ENCODE data around the gene ACD. TPM values are rescaled to one million over a fixed set of nuclear protein-coding genes. Genes with fewer than 3 reads are reported as not detected.

The ACD gene
- total RNA-seq, 1 experiment from 2014 or later: 41.3 TPM

DNA sequence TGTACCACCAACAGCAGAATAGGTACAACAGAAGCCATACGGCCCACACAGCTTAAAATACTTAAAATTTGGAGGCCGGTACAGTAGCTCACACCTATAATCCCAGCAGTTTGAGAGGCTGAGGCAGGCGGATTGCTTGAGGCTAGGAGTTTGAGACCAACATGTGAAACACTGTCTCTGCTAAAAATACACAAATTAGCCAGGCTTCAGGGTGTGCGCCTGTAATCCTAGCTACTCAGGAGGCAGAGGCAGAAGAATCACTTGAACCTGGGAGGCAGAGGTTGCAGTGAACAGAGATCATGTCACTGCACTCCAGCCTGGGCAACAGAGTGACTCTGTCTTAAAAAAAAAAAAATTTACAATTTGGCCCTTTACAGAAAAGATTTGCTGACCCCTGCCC is 42.1 kb upstream of the ACD start:
- no peaks in the 10 kb centered on the region for H3K27me3 Mint-ChIP-seq (ENCODE audit: low read depth)
- H3K36me3 Mint-ChIP-seq: peaks cover 3% of the 10 kb centered on the region; the same call in 1 of the 2 replicates
- DNase-seq (ENCODE audit: low spot score): no peak
- TF ChIP-seq NFATC4 (CRISPR knock-in tag; IDR thresholded peaks at IDR 0.05): no peak
- TF ChIP-seq SOX15 (CRISPR knock-in tag; IDR thresholded peaks at IDR 0.05): no peak
- TF ChIP-seq, protein P1, sequence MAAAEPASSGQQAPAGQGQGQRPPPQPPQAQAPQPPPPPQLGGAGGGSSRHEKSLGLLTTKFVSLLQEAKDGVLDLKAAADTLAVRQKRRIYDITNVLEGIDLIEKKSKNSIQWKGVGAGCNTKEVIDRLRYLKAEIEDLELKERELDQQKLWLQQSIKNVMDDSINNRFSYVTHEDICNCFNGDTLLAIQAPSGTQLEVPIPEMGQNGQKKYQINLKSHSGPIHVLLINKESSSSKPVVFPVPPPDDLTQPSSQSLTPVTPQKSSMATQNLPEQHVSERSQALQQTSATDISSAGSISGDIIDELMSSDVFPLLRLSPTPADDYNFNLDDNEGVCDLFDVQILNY (CRISPR knock-in tag; IDR thresholded peaks at IDR 0.05): no peak
- TF ChIP-seq ELF4 (CRISPR knock-in tag; IDR thresholded peaks at IDR 0.05; ENCODE audit: low read depth): no peak
- TF ChIP-seq, protein P2, sequence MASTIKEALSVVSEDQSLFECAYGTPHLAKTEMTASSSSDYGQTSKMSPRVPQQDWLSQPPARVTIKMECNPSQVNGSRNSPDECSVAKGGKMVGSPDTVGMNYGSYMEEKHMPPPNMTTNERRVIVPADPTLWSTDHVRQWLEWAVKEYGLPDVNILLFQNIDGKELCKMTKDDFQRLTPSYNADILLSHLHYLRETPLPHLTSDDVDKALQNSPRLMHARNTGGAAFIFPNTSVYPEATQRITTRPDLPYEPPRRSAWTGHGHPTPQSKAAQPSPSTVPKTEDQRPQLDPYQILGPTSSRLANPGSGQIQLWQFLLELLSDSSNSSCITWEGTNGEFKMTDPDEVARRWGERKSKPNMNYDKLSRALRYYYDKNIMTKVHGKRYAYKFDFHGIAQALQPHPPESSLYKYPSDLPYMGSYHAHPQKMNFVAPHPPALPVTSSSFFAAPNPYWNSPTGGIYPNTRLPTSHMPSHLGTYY (CRISPR knock-in tag; IDR thresholded peaks at IDR 0.05): no peak
- TF ChIP-seq ETV6 (CRISPR knock-in tag; IDR thresholded peaks at IDR 0.05): no peak
- no peak for TF ChIP-seq SMAD4 (CRISPR knock-in tag; IDR thresholded peaks at IDR 0.05)
- TF ChIP-seq RELA (CRISPR knock-in tag; IDR thresholded peaks at IDR 0.05; ENCODE audit: borderline replicate concordance): no peak
- TF ChIP-seq, protein P3, sequence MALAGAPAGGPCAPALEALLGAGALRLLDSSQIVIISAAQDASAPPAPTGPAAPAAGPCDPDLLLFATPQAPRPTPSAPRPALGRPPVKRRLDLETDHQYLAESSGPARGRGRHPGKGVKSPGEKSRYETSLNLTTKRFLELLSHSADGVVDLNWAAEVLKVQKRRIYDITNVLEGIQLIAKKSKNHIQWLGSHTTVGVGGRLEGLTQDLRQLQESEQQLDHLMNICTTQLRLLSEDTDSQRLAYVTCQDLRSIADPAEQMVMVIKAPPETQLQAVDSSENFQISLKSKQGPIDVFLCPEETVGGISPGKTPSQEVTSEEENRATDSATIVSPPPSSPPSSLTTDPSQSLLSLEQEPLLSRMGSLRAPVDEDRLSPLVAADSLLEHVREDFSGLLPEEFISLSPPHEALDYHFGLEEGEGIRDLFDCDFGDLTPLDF (CRISPR knock-in tag; IDR thresholded peaks at IDR 0.05): no peak
- TF ChIP-seq, protein P4, sequence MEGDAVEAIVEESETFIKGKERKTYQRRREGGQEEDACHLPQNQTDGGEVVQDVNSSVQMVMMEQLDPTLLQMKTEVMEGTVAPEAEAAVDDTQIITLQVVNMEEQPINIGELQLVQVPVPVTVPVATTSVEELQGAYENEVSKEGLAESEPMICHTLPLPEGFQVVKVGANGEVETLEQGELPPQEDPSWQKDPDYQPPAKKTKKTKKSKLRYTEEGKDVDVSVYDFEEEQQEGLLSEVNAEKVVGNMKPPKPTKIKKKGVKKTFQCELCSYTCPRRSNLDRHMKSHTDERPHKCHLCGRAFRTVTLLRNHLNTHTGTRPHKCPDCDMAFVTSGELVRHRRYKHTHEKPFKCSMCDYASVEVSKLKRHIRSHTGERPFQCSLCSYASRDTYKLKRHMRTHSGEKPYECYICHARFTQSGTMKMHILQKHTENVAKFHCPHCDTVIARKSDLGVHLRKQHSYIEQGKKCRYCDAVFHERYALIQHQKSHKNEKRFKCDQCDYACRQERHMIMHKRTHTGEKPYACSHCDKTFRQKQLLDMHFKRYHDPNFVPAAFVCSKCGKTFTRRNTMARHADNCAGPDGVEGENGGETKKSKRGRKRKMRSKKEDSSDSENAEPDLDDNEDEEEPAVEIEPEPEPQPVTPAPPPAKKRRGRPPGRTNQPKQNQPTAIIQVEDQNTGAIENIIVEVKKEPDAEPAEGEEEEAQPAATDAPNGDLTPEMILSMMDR (IDR thresholded peaks at IDR 0.05): no peak
- no peak for TF ChIP-seq ZBTB21 (CRISPR knock-in tag; IDR thresholded peaks at IDR 0.05; ENCODE audit: borderline replicate concordance)
- no peak for TF ChIP-seq KAT7 (CRISPR knock-in tag; IDR thresholded peaks at IDR 0.05; ENCODE audit: borderline replicate concordance)
- TF ChIP-seq, protein P5, sequence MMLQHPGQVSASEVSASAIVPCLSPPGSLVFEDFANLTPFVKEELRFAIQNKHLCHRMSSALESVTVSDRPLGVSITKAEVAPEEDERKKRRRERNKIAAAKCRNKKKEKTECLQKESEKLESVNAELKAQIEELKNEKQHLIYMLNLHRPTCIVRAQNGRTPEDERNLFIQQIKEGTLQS (CRISPR knock-in tag; conservative IDR thresholded peaks at IDR 0.05): no peak
- no peak for TF ChIP-seq TP53 (CRISPR knock-in tag; IDR thresholded peaks at IDR 0.05)
- TF ChIP-seq ZNF232 (CRISPR knock-in tag; IDR thresholded peaks at IDR 0.05): no peak
- TF ChIP-seq, protein P6, sequence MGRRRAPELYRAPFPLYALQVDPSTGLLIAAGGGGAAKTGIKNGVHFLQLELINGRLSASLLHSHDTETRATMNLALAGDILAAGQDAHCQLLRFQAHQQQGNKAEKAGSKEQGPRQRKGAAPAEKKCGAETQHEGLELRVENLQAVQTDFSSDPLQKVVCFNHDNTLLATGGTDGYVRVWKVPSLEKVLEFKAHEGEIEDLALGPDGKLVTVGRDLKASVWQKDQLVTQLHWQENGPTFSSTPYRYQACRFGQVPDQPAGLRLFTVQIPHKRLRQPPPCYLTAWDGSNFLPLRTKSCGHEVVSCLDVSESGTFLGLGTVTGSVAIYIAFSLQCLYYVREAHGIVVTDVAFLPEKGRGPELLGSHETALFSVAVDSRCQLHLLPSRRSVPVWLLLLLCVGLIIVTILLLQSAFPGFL (CRISPR knock-in tag; IDR thresholded peaks at IDR 0.05; ENCODE audit: borderline replicate concordance): no peak
- TF ChIP-seq, protein P7, sequence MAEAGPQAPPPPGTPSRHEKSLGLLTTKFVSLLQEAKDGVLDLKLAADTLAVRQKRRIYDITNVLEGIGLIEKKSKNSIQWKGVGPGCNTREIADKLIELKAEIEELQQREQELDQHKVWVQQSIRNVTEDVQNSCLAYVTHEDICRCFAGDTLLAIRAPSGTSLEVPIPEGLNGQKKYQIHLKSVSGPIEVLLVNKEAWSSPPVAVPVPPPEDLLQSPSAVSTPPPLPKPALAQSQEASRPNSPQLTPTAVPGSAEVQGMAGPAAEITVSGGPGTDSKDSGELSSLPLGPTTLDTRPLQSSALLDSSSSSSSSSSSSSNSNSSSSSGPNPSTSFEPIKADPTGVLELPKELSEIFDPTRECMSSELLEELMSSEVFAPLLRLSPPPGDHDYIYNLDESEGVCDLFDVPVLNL (CRISPR knock-in tag; IDR thresholded peaks at IDR 0.05; ENCODE audit: borderline replicate concordance, low read depth): no peak
- no peaks in the 10 kb centered on the region for H3K9me3 Mint-ChIP-seq
- no peak for ATAC-seq
- no peak overlapping the region for H3K27ac Mint-ChIP-seq
- ChIA-PET POLR2A (no interaction called here), CTCF (interaction anchor here (1.2 kb wide), 1 partner anchor 29 kb away, joined by 3 read pairs; no protein-coding TSS in a partner anchor)
- no peak overlapping the region for H3K4me3 Mint-ChIP-seq
- no peaks in the 10 kb centered on the region for H3K4me1 Mint-ChIP-seq

DNA sequence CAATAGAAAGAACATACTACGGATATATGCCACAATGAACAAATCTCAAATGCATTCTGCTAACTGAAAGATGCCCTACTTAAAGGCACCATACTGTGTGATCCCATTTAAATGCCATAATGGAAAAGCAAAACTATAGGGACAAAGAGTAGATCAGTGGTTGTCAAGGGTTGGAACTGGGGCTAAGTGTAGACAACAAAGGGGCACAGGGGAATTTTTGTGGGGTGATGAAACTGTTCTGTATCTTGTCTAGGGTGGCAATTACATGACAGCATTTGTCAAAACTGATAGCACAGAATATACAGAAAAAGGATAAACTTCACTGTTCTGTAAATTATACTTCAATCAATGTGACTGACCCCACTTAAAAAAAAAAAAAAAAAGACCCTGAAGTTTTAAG is 41.4 kb upstream of the ACD start:
- H3K9me3 Mint-ChIP-seq: no peaks in the 10 kb centered on the region
- H3K27ac Mint-ChIP-seq: no peak overlapping the region
- CTCF ChIA-PET: interaction anchor here (1.2 kb wide), 1 partner anchor 28 kb away, joined by 3 read pairs; no protein-coding TSS in a partner anchor
- POLR2A ChIA-PET: no interaction called here
- ATAC-seq (no peak), DNase-seq (ENCODE audit: low spot score) (no peak)
- no peak overlapping the region for H3K4me3 Mint-ChIP-seq
- H3K4me1 Mint-ChIP-seq: no peaks in the 10 kb centered on the region
- H3K36me3 Mint-ChIP-seq: peaks cover 6% of the 10 kb centered on the region; the same call in 1 of the 2 replicates
- no peaks in the 10 kb centered on the region for H3K27me3 Mint-ChIP-seq (ENCODE audit: low read depth)
- TF ChIP-seq ELF4 (CRISPR knock-in tag; IDR thresholded peaks at IDR 0.05; ENCODE audit: low read depth) (no peak), KAT7 (CRISPR knock-in tag; IDR thresholded peaks at IDR 0.05; ENCODE audit: borderline replicate concordance) (no peak), ZNF317 (CRISPR knock-in tag; IDR thresholded peaks at IDR 0.05; ENCODE audit: borderline replicate concordance, low read depth) (no peak), HMGA2 (CRISPR knock-in tag; IDR thresholded peaks at IDR 0.05) (no peak)
- TF ChIP-seq, protein P8, sequence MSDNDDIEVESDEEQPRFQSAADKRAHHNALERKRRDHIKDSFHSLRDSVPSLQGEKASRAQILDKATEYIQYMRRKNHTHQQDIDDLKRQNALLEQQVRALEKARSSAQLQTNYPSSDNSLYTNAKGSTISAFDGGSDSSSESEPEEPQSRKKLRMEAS (CRISPR knock-in tag; IDR thresholded peaks at IDR 0.05): no peak
- TF ChIP-seq, protein P9, sequence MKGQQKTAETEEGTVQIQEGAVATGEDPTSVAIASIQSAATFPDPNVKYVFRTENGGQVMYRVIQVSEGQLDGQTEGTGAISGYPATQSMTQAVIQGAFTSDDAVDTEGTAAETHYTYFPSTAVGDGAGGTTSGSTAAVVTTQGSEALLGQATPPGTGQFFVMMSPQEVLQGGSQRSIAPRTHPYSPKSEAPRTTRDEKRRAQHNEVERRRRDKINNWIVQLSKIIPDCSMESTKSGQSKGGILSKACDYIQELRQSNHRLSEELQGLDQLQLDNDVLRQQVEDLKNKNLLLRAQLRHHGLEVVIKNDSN (CRISPR knock-in tag; IDR thresholded peaks at IDR 0.05): no peak
- TF ChIP-seq, protein P10, sequence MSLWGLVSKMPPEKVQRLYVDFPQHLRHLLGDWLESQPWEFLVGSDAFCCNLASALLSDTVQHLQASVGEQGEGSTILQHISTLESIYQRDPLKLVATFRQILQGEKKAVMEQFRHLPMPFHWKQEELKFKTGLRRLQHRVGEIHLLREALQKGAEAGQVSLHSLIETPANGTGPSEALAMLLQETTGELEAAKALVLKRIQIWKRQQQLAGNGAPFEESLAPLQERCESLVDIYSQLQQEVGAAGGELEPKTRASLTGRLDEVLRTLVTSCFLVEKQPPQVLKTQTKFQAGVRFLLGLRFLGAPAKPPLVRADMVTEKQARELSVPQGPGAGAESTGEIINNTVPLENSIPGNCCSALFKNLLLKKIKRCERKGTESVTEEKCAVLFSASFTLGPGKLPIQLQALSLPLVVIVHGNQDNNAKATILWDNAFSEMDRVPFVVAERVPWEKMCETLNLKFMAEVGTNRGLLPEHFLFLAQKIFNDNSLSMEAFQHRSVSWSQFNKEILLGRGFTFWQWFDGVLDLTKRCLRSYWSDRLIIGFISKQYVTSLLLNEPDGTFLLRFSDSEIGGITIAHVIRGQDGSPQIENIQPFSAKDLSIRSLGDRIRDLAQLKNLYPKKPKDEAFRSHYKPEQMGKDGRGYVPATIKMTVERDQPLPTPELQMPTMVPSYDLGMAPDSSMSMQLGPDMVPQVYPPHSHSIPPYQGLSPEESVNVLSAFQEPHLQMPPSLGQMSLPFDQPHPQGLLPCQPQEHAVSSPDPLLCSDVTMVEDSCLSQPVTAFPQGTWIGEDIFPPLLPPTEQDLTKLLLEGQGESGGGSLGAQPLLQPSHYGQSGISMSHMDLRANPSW (CRISPR knock-in tag; conservative IDR thresholded peaks at IDR 0.05; ENCODE audit: low read depth): no peak
- TF ChIP-seq, protein P7 (CRISPR knock-in tag; IDR thresholded peaks at IDR 0.05; ENCODE audit: borderline replicate concordance, low read depth): no peak

Measured in WTC11 (cell line).